Measurements from ENCODE around the gene COL13A1.

DNA sequence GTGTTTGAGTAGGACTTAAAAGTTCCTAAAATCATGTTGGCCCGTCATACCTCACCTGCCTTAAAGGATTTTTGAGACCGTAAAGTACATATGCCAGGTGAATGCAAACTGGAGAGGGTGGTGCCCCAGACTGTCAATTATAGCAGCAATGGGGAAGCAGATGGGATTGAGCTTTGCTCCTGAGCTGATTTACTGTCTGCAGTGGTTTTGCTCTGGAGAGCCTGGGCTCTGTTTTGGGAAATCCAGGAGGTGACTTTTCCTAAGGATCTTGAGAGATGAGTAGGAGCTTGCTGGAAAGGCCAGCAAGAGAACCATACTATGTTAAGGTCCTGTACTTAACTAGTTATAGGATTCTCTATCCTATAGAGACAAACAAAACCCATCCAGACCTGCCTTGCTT, 43.0 kb downstream of the COL13A1 start:
- TF ChIP-seq, protein P1, sequence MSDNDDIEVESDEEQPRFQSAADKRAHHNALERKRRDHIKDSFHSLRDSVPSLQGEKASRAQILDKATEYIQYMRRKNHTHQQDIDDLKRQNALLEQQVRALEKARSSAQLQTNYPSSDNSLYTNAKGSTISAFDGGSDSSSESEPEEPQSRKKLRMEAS (IDR thresholded peaks at IDR 0.05; ENCODE audit: low read depth, low read length), result no peak
- TF ChIP-seq, protein P2, sequence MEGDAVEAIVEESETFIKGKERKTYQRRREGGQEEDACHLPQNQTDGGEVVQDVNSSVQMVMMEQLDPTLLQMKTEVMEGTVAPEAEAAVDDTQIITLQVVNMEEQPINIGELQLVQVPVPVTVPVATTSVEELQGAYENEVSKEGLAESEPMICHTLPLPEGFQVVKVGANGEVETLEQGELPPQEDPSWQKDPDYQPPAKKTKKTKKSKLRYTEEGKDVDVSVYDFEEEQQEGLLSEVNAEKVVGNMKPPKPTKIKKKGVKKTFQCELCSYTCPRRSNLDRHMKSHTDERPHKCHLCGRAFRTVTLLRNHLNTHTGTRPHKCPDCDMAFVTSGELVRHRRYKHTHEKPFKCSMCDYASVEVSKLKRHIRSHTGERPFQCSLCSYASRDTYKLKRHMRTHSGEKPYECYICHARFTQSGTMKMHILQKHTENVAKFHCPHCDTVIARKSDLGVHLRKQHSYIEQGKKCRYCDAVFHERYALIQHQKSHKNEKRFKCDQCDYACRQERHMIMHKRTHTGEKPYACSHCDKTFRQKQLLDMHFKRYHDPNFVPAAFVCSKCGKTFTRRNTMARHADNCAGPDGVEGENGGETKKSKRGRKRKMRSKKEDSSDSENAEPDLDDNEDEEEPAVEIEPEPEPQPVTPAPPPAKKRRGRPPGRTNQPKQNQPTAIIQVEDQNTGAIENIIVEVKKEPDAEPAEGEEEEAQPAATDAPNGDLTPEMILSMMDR (IDR thresholded peaks at IDR 0.05; ENCODE audit: low read depth, low read length), result no peak
